Keratinocyte (primary cell): ENCODE data around the gene HCRTR1. TPM values are rescaled to one million over a fixed set of nuclear protein-coding genes. Genes with fewer than 3 reads are reported as not detected.

ENCODE experiments used
- DNase-seq: peaks from one replicate; pipeline ENCODE4 v3.0.0-alpha.2; 2011; ENCODE audit warnings: low read depth, missing footprints, low spot score
- FAIRE-seq: peaks from 2 replicates; lab custom pipeline; 2011; peaks lifted over from hg19 to GRCh38; lab: Jason Lieb, UNC
- H2AFZ ChIP-seq: 2 replicates; pipeline ENCODE4 v1.6.0; 2012; ENCODE audit warnings: low read length, control low read depth, inconsistent platforms; ENCODE audit not compliant: control insufficient read depth
- H3K27ac ChIP-seq: 2 replicates; pipeline ENCODE4 v1.5.1; 2011; ENCODE audit warnings: low read length; ENCODE audit not compliant: control insufficient read depth, insufficient read depth
- H3K27me3 ChIP-seq: 3 replicates; pipeline ENCODE4 v1.6.0; 2011; ENCODE audit warnings: low read length; ENCODE audit not compliant: control insufficient read depth, insufficient read depth; ENCODE audit errors: extremely low read depth
- H3K36me3 ChIP-seq, 2 experiments: 2 replicates in 1 of 2; 3 replicates in 1 of 2; pipeline ENCODE4 v1.5.1; 2011; ENCODE audit warnings: low read length in 2 of 2, mild to moderate bottlenecking in 1 of 2; ENCODE audit not compliant: control insufficient read depth in 2 of 2, insufficient read depth in 2 of 2; ENCODE audit errors: extremely low read depth in 1 of 2
- H3K4me1 ChIP-seq: 3 replicates; pipeline ENCODE4 v1.5.1; 2011; ENCODE audit warnings: low read length; ENCODE audit not compliant: control insufficient read depth, insufficient read depth; ENCODE audit errors: extremely low read depth
- H3K4me2 ChIP-seq: 3 replicates; pipeline ENCODE4 v1.6.0; 2011; ENCODE audit warnings: low read depth, low read length; ENCODE audit not compliant: control insufficient read depth, insufficient read depth; ENCODE audit errors: extremely low read depth
- H3K4me3 ChIP-seq, 3 experiments: fragments of 200-600 bp in 1 of 3; sonication (generic) in 1 of 3; 2 replicates in 2 of 3; 3 replicates in 1 of 3; pipeline ENCODE4 v1.5.1; 2011 to 2016; ENCODE audit warnings: low read length in 3 of 3, mild to moderate bottlenecking in 3 of 3, control low read depth in 2 of 3, inconsistent platforms in 1 of 3, low read depth in 1 of 3, mixed read lengths in 1 of 3, mixed run types in 1 of 3, moderate library complexity in 1 of 3; ENCODE audit not compliant: control insufficient read depth in 2 of 3, insufficient read depth in 2 of 3; ENCODE audit errors: extremely low read depth in 1 of 3
- H3K79me2 ChIP-seq: 2 replicates; pipeline ENCODE4 v1.6.0; 2012; ENCODE audit warnings: low read length; ENCODE audit not compliant: control insufficient read depth, insufficient read depth
- H3K9ac ChIP-seq: 3 replicates; pipeline ENCODE4 v1.6.0; 2011; ENCODE audit warnings: low read length; ENCODE audit not compliant: control insufficient read depth, insufficient read depth; ENCODE audit errors: extremely low read depth
- H3K9me1 ChIP-seq: 3 replicates; pipeline ENCODE4 v1.6.0; 2011; ENCODE audit warnings: low read length; ENCODE audit not compliant: control insufficient read depth, insufficient read depth; ENCODE audit errors: extremely low read depth
- H3K9me3 ChIP-seq: 2 replicates; pipeline ENCODE4 v1.5.1; 2012; ENCODE audit warnings: low read depth, low read length; ENCODE audit not compliant: control insufficient read depth
- H4K20me1 ChIP-seq: 3 replicates; pipeline ENCODE4 v1.6.0; 2011; ENCODE audit warnings: low read length; ENCODE audit not compliant: control insufficient read depth, insufficient read depth; ENCODE audit errors: extremely low read depth
- EZH2 ChIP-seq: IDR thresholded peaks from one replicate; pipeline ENCODE4 v1.6.1; 2012; ENCODE audit warnings: inconsistent platforms, mild to moderate bottlenecking, low read length, moderate library complexity
- dilution Hi-C: fragments of 300-500 bp; cut with MboI; formaldehyde crosslinking; loops from one replicate; pipeline ENCODE4 v1.7.0; 2020; ENCODE audit warnings: low sequenced_read_pairs; ENCODE audit not compliant: extremely low pct_ligation_motif_present
- polyA plus RNA-seq, 5 experiments: library from polyadenylated mRNA; depleted of rRNA in 3 of 5; stranded (reverse) in 3 of 5; stranded (forward) in 1 of 5; unstranded in 1 of 5; fragments of >200 nt; gene quantifications; 1 replicate in 1 of 5; 2 replicates in 3 of 5; 3 replicates in 1 of 5; pipeline versions ENCODE4 v1.2.1 to v1.2.3, GENCODE V29; 2011 to 2012; ENCODE audit warnings: missing spikeins in 2 of 5, low read depth in 1 of 5, low replicate concordance in 1 of 5
- TF ChIP-seq, protein P1 (sequence below), 3 experiments: IDR thresholded peaks in 1 of 3; conservative IDR thresholded peaks in 1 of 3; optimal IDR thresholded peaks in 1 of 3; 2 replicates in 2 of 3; 3 replicates in 1 of 3; pipeline versions ENCODE3 to v1.5.1; 2011; ENCODE audit warnings: low read length in 3 of 3, mild to moderate bottlenecking in 3 of 3, moderate library complexity in 2 of 3, control low read depth in 1 of 3, inconsistent platforms in 1 of 3; ENCODE audit not compliant: insufficient read depth in 2 of 3; ENCODE audit errors: extremely low read depth in 1 of 3

HCRTR1 gene
- polyA plus RNA-seq, 1 donor (not counting 4 experiments of a cell fraction or from before 2014, with no cell fraction given), result not detected

DNA sequence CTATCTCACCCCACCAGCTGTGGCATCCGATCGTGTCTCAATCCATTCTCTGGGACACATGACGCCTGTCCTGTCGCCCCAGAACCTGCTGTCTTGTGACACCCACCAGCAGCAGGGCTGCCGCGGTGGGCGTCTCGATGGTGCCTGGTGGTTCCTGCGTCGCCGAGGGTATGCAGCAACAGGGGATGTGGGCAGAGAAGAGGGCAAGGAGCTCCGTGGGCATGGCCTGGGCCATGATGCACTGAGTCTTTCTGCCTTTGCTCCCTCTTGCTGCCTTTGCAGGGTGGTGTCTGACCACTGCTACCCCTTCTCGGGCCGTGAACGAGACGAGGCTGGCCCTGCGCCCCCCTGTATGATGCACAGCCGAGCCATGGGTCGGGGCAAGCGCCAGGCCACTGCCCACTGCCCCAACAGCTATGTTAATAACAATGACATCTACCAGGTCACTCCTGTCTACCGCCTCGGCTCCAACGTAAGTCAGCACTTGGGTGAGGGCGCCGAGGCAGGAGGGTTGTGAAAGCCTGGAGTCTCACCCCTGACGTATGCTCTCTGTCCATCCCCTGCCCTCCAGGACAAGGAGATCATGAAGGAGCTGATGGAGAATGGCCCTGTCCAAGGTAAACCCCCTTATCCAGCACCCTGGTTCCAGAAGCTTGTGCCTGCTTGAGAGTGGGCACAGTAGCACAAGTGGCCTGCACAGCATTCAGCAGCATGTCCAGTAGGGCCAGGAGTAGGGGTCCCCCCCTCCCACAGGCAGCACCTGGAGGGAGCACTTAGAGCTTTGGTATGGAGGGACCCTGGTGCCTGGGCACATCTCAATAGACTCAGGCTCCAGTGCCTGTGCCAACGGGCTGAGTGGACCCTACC is 32.4 kb upstream of the HCRTR1 start:
- Histone ChIP-seq H3K9ac (no peak overlapping the region), H3K9me3 (no peaks in the 10 kb centered on the region), H3K27me3 (no peaks in the 10 kb centered on the region), H3K36me3 (peaks cover 47 to 49% of the 10 kb centered on the region in 2 experiments), H4K20me1 (peaks cover 23% of the 10 kb centered on the region), H3K4me2 (no peak overlapping the region), H3K27ac (no peak overlapping the region), H2AFZ (no peak overlapping the region), H3K9me1 (peaks cover 2% of the 10 kb centered on the region), H3K4me1 (peaks cover 54% of the 10 kb centered on the region), H3K79me2 (peaks cover 30% of the 10 kb centered on the region), H3K4me3 (no peak overlapping the region)
- no peak for FAIRE-seq
- no peak for TF ChIP-seq EZH2
- dilution Hi-C loops, result no loop called here
- DNase-seq, result no peak

DNA sequence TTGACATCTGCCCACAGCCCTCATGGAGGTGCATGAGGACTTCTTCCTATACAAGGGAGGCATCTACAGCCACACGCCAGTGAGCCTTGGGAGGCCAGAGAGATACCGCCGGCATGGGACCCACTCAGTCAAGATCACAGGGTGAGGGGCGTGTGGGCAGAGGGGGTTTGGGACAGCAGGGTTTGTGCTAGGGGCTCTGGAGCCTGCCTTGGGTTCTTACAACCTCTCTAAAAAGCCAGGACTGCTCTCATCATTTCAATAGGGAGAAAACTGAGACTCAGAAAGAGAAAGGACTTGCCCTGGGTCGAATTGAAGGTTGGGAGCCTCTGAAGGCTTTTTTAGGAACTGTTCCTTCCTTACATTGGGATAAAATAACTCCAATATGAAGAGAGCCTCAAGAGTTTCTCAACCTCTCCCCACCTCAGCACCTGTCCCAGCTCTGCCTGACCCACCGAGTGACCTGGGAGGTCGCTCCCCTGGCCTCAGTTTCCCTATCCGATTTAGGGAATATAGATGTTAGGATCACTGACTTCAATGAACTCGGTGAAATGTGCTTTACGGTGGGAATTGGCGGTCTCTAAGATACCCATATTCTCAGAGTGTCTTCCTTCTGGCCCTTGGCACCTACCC is 31.6 kb upstream of the HCRTR1 start:
- peaks cover 2% of the 10 kb centered on the region for H3K9me1 ChIP-seq
- H3K27ac ChIP-seq, result no peak overlapping the region
- dilution Hi-C loops, result no loop called here
- H3K79me2 ChIP-seq, result peaks cover 24% of the 10 kb centered on the region
- FAIRE-seq (no peak), DNase-seq (no peak)
- H3K27me3 ChIP-seq, result no peaks in the 10 kb centered on the region
- no peak overlapping the region for H2AFZ ChIP-seq
- peaks cover 23% of the 10 kb centered on the region for H4K20me1 ChIP-seq
- TF ChIP-seq, protein P1, sequence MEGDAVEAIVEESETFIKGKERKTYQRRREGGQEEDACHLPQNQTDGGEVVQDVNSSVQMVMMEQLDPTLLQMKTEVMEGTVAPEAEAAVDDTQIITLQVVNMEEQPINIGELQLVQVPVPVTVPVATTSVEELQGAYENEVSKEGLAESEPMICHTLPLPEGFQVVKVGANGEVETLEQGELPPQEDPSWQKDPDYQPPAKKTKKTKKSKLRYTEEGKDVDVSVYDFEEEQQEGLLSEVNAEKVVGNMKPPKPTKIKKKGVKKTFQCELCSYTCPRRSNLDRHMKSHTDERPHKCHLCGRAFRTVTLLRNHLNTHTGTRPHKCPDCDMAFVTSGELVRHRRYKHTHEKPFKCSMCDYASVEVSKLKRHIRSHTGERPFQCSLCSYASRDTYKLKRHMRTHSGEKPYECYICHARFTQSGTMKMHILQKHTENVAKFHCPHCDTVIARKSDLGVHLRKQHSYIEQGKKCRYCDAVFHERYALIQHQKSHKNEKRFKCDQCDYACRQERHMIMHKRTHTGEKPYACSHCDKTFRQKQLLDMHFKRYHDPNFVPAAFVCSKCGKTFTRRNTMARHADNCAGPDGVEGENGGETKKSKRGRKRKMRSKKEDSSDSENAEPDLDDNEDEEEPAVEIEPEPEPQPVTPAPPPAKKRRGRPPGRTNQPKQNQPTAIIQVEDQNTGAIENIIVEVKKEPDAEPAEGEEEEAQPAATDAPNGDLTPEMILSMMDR (optimal IDR thresholded peaks at IDR 0.05 in 1 of 3, IDR thresholded peaks at IDR 0.05 in 1 of 3, conservative IDR thresholded peaks at IDR 0.05 in 1 of 3; ENCODE audit: extremely low read depth in 1 of 3, insufficient read depth in 2 of 3, low read length in 3 of 3), result no peak
- TF ChIP-seq EZH2, result no peak
- H3K4me3 ChIP-seq, result no peak overlapping the region
- no peak overlapping the region for H3K9ac ChIP-seq
- H3K4me2 ChIP-seq, result no peak overlapping the region
- no peaks in the 10 kb centered on the region for H3K9me3 ChIP-seq
- H3K36me3 ChIP-seq, result peaks cover 45 to 49% of the 10 kb centered on the region in 2 experiments
- H3K4me1 ChIP-seq, result peaks cover 48% of the 10 kb centered on the region
